WTC11 (cell line): ENCODE data around the gene SRPRB. TPM values are rescaled to one million over a fixed set of nuclear protein-coding genes. Genes with fewer than 3 reads are reported as not detected.

Experiments used
- ATAC-seq: fragments of 200-7000 bp; cut with Tn5 transposase; 2 replicates; pipeline ENCODE4 v1.10.0; 2021; ENCODE audit warnings: mild to moderate bottlenecking, moderate library complexity
- CTCF ChIA-PET: fragments of 300-600 bp; sonication (Branson Sonifier 250); formaldehyde crosslinking; loops from one replicate; lab custom pipeline; 2021; ENCODE audit warnings: antibody characterized with exemption; lab: Charles Lee
- POLR2A ChIA-PET: fragments of 350-600 bp; sonication (Branson Sonifier 250); formaldehyde crosslinking; loops from one replicate; lab custom pipeline; 2021; ENCODE audit warnings: antibody characterized with exemption; lab: Charles Lee
- DNase-seq: peaks from one replicate; pipeline ENCODE4 v3.0.0; 2021; ENCODE audit warnings: low spot score
- H3K27ac Mint-ChIP-seq: 2 replicates; pipeline ENCODE4 v1.8.0; 2021; ENCODE audit warnings: mixed read lengths
- H3K27me3 Mint-ChIP-seq: 2 replicates; pipeline ENCODE4 v1.8.0; 2021; ENCODE audit warnings: low read depth, mild to moderate bottlenecking, moderate library complexity, mixed read lengths
- H3K36me3 Mint-ChIP-seq: 2 replicates; pipeline ENCODE4 v1.8.0; 2021; ENCODE audit warnings: mixed read lengths
- H3K4me1 Mint-ChIP-seq: 2 replicates; pipeline ENCODE4 v1.8.0; 2022; ENCODE audit warnings: mixed read lengths
- H3K4me3 Mint-ChIP-seq: 2 replicates; pipeline ENCODE4 v1.8.0; 2021; ENCODE audit warnings: mild to moderate bottlenecking, moderate library complexity, mixed read lengths
- H3K9me3 Mint-ChIP-seq: 2 replicates; pipeline ENCODE4 v1.8.0; 2021; ENCODE audit warnings: mixed read lengths
- CREM ChIP-seq: sonication (generic); formaldehyde crosslinking; IDR thresholded peaks from 2 replicates; pipeline ENCODE4 v1.8.1; 2022; ENCODE audit warnings: mild to moderate bottlenecking, missing genetic modification reagents, moderate library complexity
- EMX1 ChIP-seq: fragments of 250-450 bp; sonication (Bioruptor Pico); IDR thresholded peaks from 2 replicates; pipeline ENCODE4 v1.8.0; 2021; ENCODE audit warnings: mild to moderate bottlenecking
- ESRRA ChIP-seq: sonication (generic); formaldehyde crosslinking; IDR thresholded peaks from 2 replicates; pipeline ENCODE4 v1.8.1; 2022; ENCODE audit warnings: mild to moderate bottlenecking, missing genetic modification reagents, borderline replicate concordance
- FOXK1 ChIP-seq: sonication (generic); formaldehyde crosslinking; IDR thresholded peaks from 2 replicates; pipeline ENCODE4 v1.8.0; 2022; ENCODE audit warnings: mild to moderate bottlenecking, moderate library complexity, missing genetic modification reagents
- GRHL2 ChIP-seq: fragments of 250-450 bp; sonication (Bioruptor Pico); IDR thresholded peaks from 2 replicates; pipeline ENCODE4 v1.8.0; 2022; ENCODE audit warnings: mild to moderate bottlenecking, moderate library complexity; ENCODE audit not compliant: insufficient replicate concordance, severe bottlenecking
- IRF2 ChIP-seq: sonication (generic); formaldehyde crosslinking; IDR thresholded peaks from 2 replicates; pipeline ENCODE4 v1.8.0; 2022; ENCODE audit warnings: low read depth, missing genetic modification reagents, borderline replicate concordance
- NFATC4 ChIP-seq: fragments of 250-450 bp; sonication (Bioruptor Pico); IDR thresholded peaks from 2 replicates; pipeline ENCODE4 v1.9.0; 2021; ENCODE audit warnings: mild to moderate bottlenecking
- SMAD4 ChIP-seq: sonication (generic); formaldehyde crosslinking; IDR thresholded peaks from 2 replicates; pipeline ENCODE4 v1.8.0; 2022; ENCODE audit warnings: mild to moderate bottlenecking, missing genetic modification reagents
- SOX15 ChIP-seq: fragments of 250-450 bp; sonication (Bioruptor Pico); IDR thresholded peaks from 2 replicates; pipeline ENCODE4 v1.9.0; 2021; ENCODE audit warnings: mild to moderate bottlenecking
- ZBTB21 ChIP-seq: sonication (generic); formaldehyde crosslinking; IDR thresholded peaks from 2 replicates; pipeline ENCODE4 v1.8.1; 2023; ENCODE audit warnings: mild to moderate bottlenecking, missing genetic modification reagents, borderline replicate concordance
- ZNF219 ChIP-seq: sonication (generic); formaldehyde crosslinking; IDR thresholded peaks from 2 replicates; pipeline ENCODE4 v1.8.0; 2023; ENCODE audit warnings: missing genetic modification reagents, mild to moderate bottlenecking, borderline replicate concordance
- ZNF423 ChIP-seq: fragments of 250-450 bp; sonication (Bioruptor Pico); IDR thresholded peaks from 2 replicates; pipeline ENCODE4 v2.1.2; 2022; ENCODE audit warnings: mild to moderate bottlenecking, moderate library complexity
- ZNF671 ChIP-seq: fragments of 250-450 bp; sonication (Bioruptor Pico); IDR thresholded peaks from 2 replicates; pipeline ENCODE4 v1.8.0; 2021; ENCODE audit warnings: mild to moderate bottlenecking
- total RNA-seq: library from RNA; stranded (reverse); gene quantifications from 3 replicates; pipeline ENCODE4 v1.2.3, GENCODE V29; 2021
- TF ChIP-seq, protein P1 (sequence below): sonication (generic); formaldehyde crosslinking; IDR thresholded peaks from 2 replicates; pipeline ENCODE4 v1.8.0; 2022; ENCODE audit warnings: mild to moderate bottlenecking, missing genetic modification reagents
- TF ChIP-seq, protein P2 (sequence below): fragments of 250-450 bp; sonication (Bioruptor Pico); IDR thresholded peaks from 2 replicates; pipeline ENCODE4 v1.9.0; 2021; ENCODE audit warnings: mild to moderate bottlenecking
- TF ChIP-seq, protein P3 (sequence below): sonication (generic); formaldehyde crosslinking; IDR thresholded peaks from 2 replicates; pipeline ENCODE4 v1.8.1; 2022; ENCODE audit warnings: missing genetic modification reagents, borderline replicate concordance
- TF ChIP-seq, protein P4 (sequence below): sonication (generic); formaldehyde crosslinking; IDR thresholded peaks from 2 replicates; pipeline ENCODE4 v1.8.1; 2023; ENCODE audit warnings: mild to moderate bottlenecking, missing genetic modification reagents, moderate library complexity
- TF ChIP-seq, protein P5 (sequence below): sonication (generic); formaldehyde crosslinking; IDR thresholded peaks from 2 replicates; pipeline ENCODE4 v1.8.1; 2022; ENCODE audit warnings: mild to moderate bottlenecking, moderate library complexity, missing genetic modification reagents
- TF ChIP-seq, protein P6 (sequence below): fragments of 200-600 bp; IDR thresholded peaks from 2 replicates; pipeline ENCODE4 v1.8.0; 2022; ENCODE audit warnings: antibody characterized with exemption

SRPRB gene
- total RNA-seq, 1 experiment from 2014 or later, result 40.9 TPM

DNA sequence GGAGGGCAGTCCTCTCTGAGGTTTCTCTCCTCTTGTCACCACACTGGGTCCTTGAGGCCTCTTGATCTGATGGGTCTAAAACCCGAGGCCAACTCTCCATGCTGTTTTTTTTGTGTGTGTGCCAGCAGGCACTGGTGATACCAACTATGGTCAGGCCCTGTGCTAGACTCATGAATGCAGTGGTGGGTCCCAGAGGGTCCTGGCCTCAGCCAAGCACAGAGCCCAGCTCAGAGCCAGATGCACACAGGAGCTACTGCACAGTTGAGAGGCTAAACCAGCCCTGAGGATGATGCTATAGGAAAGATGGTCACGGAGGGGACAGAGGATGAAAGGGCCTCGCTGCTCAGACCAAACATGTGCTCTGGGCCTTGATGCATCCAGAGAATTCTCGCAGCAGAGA is 56.5 kb downstream of the SRPRB start:
- no peak overlapping the region for H3K27ac Mint-ChIP-seq
- ATAC-seq, result no peak

DNA sequence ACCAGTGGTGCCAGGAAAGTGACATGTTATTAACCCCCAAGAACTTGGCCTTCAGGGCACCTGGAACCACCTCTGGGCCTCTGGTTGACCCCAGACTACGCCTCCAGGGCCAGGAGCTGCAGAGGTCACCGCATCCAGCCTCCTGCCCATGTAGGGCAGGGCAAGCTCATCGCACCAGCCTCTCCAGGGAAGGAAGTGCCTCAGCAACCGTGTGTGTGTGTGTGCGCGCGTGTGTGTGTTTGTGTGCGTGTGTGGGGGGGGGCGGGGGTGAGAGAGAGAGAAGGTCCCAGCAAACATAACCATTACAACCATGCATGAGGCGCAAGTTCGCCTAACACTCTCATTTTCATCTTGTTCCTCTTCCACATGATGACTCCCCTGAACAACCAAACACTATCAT is 58.3 kb downstream of the SRPRB start:
- ATAC-seq (no peak), DNase-seq (no peak)
- H3K4me1 Mint-ChIP-seq, result peaks cover 10% of the 10 kb centered on the region; the same call in 1 of the 2 replicates
- CTCF ChIA-PET, result interaction anchor here (1.1 to 1.6 kb wide), 3 partner anchors 16 to 47 kb away, joined by 3 to 4 read pairs (median 3); no protein-coding TSS in a partner anchor
- H3K27me3 Mint-ChIP-seq, result no peaks in the 10 kb centered on the region
- no peaks in the 10 kb centered on the region for H3K9me3 Mint-ChIP-seq
- no peak overlapping the region for H3K4me3 Mint-ChIP-seq
- TF ChIP-seq ZNF423 (CRISPR knock-in tag) (no peak), ZBTB21 (no peak), EMX1 (CRISPR knock-in tag) (no peak), ZNF219 (CRISPR knock-in tag) (no peak), CREM (CRISPR knock-in tag) (no peak)
- POLR2A ChIA-PET, result no interaction called here
- no peak overlapping the region for H3K27ac Mint-ChIP-seq
- no peaks in the 10 kb centered on the region for H3K36me3 Mint-ChIP-seq

More for the DNA sequence above, 56.5 kb downstream of the SRPRB start:
- Mint-ChIP-seq H3K4me3 (no peak overlapping the region), H3K9me3 (no peaks in the 10 kb centered on the region), H3K27me3 (no peaks in the 10 kb centered on the region), H3K36me3 (no peaks in the 10 kb centered on the region), H3K4me1 (0 out of 2 replicates have a peak, but pooled peaks cover 3% of the 10 kb centered on the region)
- TF ChIP-seq ZNF423 (CRISPR knock-in tag), result no peak
- TF ChIP-seq, protein P1, sequence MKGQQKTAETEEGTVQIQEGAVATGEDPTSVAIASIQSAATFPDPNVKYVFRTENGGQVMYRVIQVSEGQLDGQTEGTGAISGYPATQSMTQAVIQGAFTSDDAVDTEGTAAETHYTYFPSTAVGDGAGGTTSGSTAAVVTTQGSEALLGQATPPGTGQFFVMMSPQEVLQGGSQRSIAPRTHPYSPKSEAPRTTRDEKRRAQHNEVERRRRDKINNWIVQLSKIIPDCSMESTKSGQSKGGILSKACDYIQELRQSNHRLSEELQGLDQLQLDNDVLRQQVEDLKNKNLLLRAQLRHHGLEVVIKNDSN (CRISPR knock-in tag), result no peak
- TF ChIP-seq GRHL2 (CRISPR knock-in tag), result no peak
- TF ChIP-seq, protein P2, sequence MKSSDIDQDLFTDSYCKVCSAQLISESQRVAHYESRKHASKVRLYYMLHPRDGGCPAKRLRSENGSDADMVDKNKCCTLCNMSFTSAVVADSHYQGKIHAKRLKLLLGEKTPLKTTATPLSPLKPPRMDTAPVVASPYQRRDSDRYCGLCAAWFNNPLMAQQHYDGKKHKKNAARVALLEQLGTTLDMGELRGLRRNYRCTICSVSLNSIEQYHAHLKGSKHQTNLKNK (CRISPR knock-in tag), result no peak
- TF ChIP-seq, protein P3, sequence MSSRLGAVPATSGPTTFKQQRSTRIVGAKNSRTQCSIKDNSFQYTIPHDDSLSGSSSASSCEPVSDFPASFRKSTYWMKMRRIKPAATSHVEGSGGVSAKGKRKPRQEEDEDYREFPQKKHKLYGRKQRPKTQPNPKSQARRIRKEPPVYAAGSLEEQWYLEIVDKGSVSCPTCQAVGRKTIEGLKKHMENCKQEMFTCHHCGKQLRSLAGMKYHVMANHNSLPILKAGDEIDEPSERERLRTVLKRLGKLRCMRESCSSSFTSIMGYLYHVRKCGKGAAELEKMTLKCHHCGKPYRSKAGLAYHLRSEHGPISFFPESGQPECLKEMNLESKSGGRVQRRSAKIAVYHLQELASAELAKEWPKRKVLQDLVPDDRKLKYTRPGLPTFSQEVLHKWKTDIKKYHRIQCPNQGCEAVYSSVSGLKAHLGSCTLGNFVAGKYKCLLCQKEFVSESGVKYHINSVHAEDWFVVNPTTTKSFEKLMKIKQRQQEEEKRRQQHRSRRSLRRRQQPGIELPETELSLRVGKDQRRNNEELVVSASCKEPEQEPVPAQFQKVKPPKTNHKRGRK, result no peak
- no peak for TF ChIP-seq SMAD4 (CRISPR knock-in tag)
- TF ChIP-seq NFATC4 (CRISPR knock-in tag), result no peak
- TF ChIP-seq ZNF671 (CRISPR knock-in tag), result no peak
- no peak for TF ChIP-seq SOX15 (CRISPR knock-in tag)
- TF ChIP-seq, protein P4, sequence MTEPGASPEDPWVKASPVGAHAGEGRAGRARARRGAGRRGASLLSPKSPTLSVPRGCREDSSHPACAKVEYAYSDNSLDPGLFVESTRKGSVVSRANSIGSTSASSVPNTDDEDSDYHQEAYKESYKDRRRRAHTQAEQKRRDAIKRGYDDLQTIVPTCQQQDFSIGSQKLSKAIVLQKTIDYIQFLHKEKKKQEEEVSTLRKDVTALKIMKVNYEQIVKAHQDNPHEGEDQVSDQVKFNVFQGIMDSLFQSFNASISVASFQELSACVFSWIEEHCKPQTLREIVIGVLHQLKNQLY (CRISPR knock-in tag), result no peak
- TF ChIP-seq, protein P5, sequence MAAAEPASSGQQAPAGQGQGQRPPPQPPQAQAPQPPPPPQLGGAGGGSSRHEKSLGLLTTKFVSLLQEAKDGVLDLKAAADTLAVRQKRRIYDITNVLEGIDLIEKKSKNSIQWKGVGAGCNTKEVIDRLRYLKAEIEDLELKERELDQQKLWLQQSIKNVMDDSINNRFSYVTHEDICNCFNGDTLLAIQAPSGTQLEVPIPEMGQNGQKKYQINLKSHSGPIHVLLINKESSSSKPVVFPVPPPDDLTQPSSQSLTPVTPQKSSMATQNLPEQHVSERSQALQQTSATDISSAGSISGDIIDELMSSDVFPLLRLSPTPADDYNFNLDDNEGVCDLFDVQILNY (CRISPR knock-in tag), result no peak
- TF ChIP-seq EMX1 (CRISPR knock-in tag), result no peak
- TF ChIP-seq CREM (CRISPR knock-in tag), result no peak
- TF ChIP-seq FOXK1 (CRISPR knock-in tag), result no peak
- no peak for TF ChIP-seq ESRRA (CRISPR knock-in tag)
- TF ChIP-seq IRF2, result no peak
- CTCF ChIA-PET, result no interaction called here
- POLR2A ChIA-PET, result no interaction called here
- no peak for DNase-seq

DNA sequence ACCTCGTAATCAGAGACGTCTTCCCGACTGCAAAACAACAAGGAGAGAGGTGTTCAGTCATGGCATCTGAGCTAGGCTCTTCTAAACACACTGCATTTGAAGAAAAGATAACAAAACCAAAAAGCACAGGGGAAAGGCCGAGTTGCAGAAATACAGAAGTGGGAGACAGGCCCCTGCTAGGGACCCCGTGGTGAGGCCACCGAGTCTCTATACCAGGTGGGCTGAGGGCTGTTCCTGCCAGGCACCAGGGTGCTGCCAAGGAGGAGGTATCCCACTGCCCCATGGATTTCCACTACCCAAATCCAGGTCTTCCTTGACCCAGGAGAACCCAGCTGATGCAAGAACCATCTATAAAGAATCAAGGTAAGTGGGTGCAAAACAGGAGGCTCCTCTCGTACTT is 59.0 kb downstream of the SRPRB start:
- H3K4me3 Mint-ChIP-seq, result no peak overlapping the region
- H3K27ac Mint-ChIP-seq, result no peak overlapping the region
- H3K9me3 Mint-ChIP-seq, result no peaks in the 10 kb centered on the region
- no peak for DNase-seq
- TF ChIP-seq, protein P6, sequence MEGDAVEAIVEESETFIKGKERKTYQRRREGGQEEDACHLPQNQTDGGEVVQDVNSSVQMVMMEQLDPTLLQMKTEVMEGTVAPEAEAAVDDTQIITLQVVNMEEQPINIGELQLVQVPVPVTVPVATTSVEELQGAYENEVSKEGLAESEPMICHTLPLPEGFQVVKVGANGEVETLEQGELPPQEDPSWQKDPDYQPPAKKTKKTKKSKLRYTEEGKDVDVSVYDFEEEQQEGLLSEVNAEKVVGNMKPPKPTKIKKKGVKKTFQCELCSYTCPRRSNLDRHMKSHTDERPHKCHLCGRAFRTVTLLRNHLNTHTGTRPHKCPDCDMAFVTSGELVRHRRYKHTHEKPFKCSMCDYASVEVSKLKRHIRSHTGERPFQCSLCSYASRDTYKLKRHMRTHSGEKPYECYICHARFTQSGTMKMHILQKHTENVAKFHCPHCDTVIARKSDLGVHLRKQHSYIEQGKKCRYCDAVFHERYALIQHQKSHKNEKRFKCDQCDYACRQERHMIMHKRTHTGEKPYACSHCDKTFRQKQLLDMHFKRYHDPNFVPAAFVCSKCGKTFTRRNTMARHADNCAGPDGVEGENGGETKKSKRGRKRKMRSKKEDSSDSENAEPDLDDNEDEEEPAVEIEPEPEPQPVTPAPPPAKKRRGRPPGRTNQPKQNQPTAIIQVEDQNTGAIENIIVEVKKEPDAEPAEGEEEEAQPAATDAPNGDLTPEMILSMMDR, result 0 out of 2 replicates have a peak, but pooled peaks have one; percentile 5
- TF ChIP-seq CREM (CRISPR knock-in tag), result no peak
- H3K4me1 Mint-ChIP-seq, result peaks cover 13% of the 10 kb centered on the region; the same call in 1 of the 2 replicates
- no peaks in the 10 kb centered on the region for H3K36me3 Mint-ChIP-seq
- no peaks in the 10 kb centered on the region for H3K27me3 Mint-ChIP-seq
- no peak for ATAC-seq
- CTCF ChIA-PET, result interaction anchor here (0.9 to 1.8 kb wide), 5 partner anchors 11 to 46 kb away, joined by 3 to 6 read pairs (median 4); no protein-coding TSS in a partner anchor
- POLR2A ChIA-PET, result no interaction called here
